RWPE2 (cell line): Measurements from ENCODE around the gene GNG14.
A peak's percentile ranks its signal among the peaks of the same experiment; 100 is the strongest.
"Not testable (repeated sequence)": the region's sequence is repeated elsewhere in the genome, so short reads cannot be mapped to it uniquely, and the experiment has no call there.

Source experiments
- ATAC-seq: fragments of 200-7000 bp; cut with Tn5 transposase; 3 replicates; pipeline ENCODE4 v1.9.1; 2021; ENCODE audit warnings: low read depth
- DNase-seq: peaks from one replicate; pipeline ENCODE4 v3.0.0-alpha.2; 2020; ENCODE audit warnings: low spot score
- H3K27ac ChIP-seq: fragments of 450-650 bp; 2 replicates; pipeline ENCODE4 v1.5.1; 2017; ENCODE audit warnings: mild to moderate bottlenecking; ENCODE audit not compliant: poor library complexity, severe bottlenecking
- H3K27me3 ChIP-seq: fragments of 250-450 bp; sonication (Bioruptor Pico); 2 replicates; pipeline ENCODE4 v1.5.1; 2021; ENCODE audit warnings: mild to moderate bottlenecking, moderate library complexity; ENCODE audit not compliant: insufficient read depth, poor library complexity, severe bottlenecking
- H3K36me3 ChIP-seq: fragments of 250-450 bp; sonication (Bioruptor Pico); 2 replicates; pipeline ENCODE4 v1.5.1; 2020; ENCODE audit warnings: low read depth, mild to moderate bottlenecking, moderate library complexity
- H3K4me1 ChIP-seq: fragments of 250-450 bp; sonication (Bioruptor Pico); 2 replicates; pipeline ENCODE4 v1.5.1; 2021; ENCODE audit warnings: mild to moderate bottlenecking, moderate library complexity; ENCODE audit not compliant: insufficient read depth, poor library complexity, severe bottlenecking
- H3K4me3 ChIP-seq: fragments of 250-450 bp; sonication (Bioruptor Pico); 2 replicates; pipeline ENCODE4 v1.5.1; 2021; ENCODE audit warnings: mild to moderate bottlenecking, moderate library complexity; ENCODE audit not compliant: severe bottlenecking
- H3K9me3 ChIP-seq: fragments of 250-450 bp; sonication (Bioruptor Pico); 2 replicates; pipeline ENCODE4 v1.5.1; 2021; ENCODE audit warnings: mild to moderate bottlenecking, moderate library complexity; ENCODE audit not compliant: severe bottlenecking
- CTCF ChIP-seq: fragments of 450-650 bp; IDR thresholded peaks from one replicate; pipeline ENCODE4 v1.5.1; 2017; ENCODE audit warnings: mild to moderate bottlenecking, moderate library complexity; ENCODE audit not compliant: poor library complexity, severe bottlenecking

GNG14 gene

GRCh38 chr19:12676384-12676792, 11.4 kb upstream of the GNG14 start:
- Histone ChIP-seq H3K4me1 (no peaks in the 10 kb centered on the region), H3K27me3 (no peaks in the 10 kb centered on the region), H3K9me3 (no peaks in the 10 kb centered on the region), H3K27ac (no peak overlapping the region), H3K4me3 (no peak overlapping the region), H3K36me3 (peaks cover 67% of the 10 kb centered on the region)
- ATAC-seq = peak; percentile 50
- DNase-seq = no peak
- peak; percentile 85 for TF ChIP-seq CTCF

GRCh38 chr19:12676928-12677327, 10.9 kb upstream of the GNG14 start:
- no peak overlapping the region for H3K4me3 ChIP-seq
- H3K4me1 ChIP-seq = no peaks in the 10 kb centered on the region
- no peak overlapping the region for H3K27ac ChIP-seq
- TF ChIP-seq CTCF = no peak
- no peak for DNase-seq
- H3K27me3 ChIP-seq = no peaks in the 10 kb centered on the region
- ATAC-seq = no peak
- peaks cover 62% of the 10 kb centered on the region for H3K36me3 ChIP-seq
- H3K9me3 ChIP-seq = no peaks in the 10 kb centered on the region

GRCh38 chr19:12678039-12678438, 9.8 kb upstream of the GNG14 start:
- DNase-seq, H3K4me3 ChIP-seq, H3K27me3 ChIP-seq, H3K27ac ChIP-seq, H3K9me3 ChIP-seq, ATAC-seq, H3K4me1 ChIP-seq: not testable (repeated sequence)
- peaks cover 54% of the 10 kb centered on the region for H3K36me3 ChIP-seq

- Histone ChIP-seq H3K36me3 (peaks cover 38% of the 10 kb centered on the region), H3K9me3 (no peaks in the 10 kb centered on the region), H3K27me3 (no peaks in the 10 kb centered on the region), H3K27ac (no peak overlapping the region), H3K4me1 (no peaks in the 10 kb centered on the region), H3K4me3 (no peak overlapping the region)
- TF ChIP-seq CTCF = no peak
- DNase-seq (no peak), ATAC-seq (no peak)
Measured at GRCh38 chr19:12680034-12680433, 7.8 kb upstream of the GNG14 start.

- peak; percentile 93 for DNase-seq
- H3K4me1 ChIP-seq = no peaks in the 10 kb centered on the region
- peak within 1 kb of the TSS; percentile 70 for H3K4me3 ChIP-seq
- H3K27ac ChIP-seq = peak within 1 kb of the TSS; percentile 93
- peaks cover 25% of the 10 kb centered on the region for H3K36me3 ChIP-seq
- peak; percentile 83 for ATAC-seq
- TF ChIP-seq CTCF = no peak
- H3K9me3 ChIP-seq = no peaks in the 10 kb centered on the region
- no peaks in the 10 kb centered on the region for H3K27me3 ChIP-seq
Measured at GRCh38 chr19:12681074-12681987, 6.5 kb upstream of the GNG14 start, which contains the start of gene DHPS. Gene DHPS, minus strand, starts transcription at chr19:12681880. Its CDS starts 114 bp downstream, at chr19:12681766.
